ENCODE results near the gene EML4. TPM values are rescaled to one million over a fixed set of nuclear protein-coding genes. Genes with fewer than 3 reads are reported as not detected.

EML4 gene
- total and polyA plus RNA-seq, 2 of the 13 experiments (the other 11 are each of a cell fraction or from before 2014, with no cell fraction given) = 243 to 476 TPM

- TF ChIP-seq ATF1 (CRISPR knock-in tag; IDR thresholded peaks at IDR 0.05) (peak; percentile 65; the same call in 1 of the 2 replicates), ZNF782 (CRISPR knock-in tag; IDR thresholded peaks at IDR 0.05; ENCODE audit: borderline replicate concordance) (no peak), DDIT3 (CRISPR knock-in tag; IDR thresholded peaks at IDR 0.05) (no peak), ZNF343 (CRISPR knock-in tag; IDR thresholded peaks at IDR 0.05) (peak; percentile 27; the same call in 1 of the 2 replicates), ZNF792 (CRISPR knock-in tag; IDR thresholded peaks at IDR 0.05) (peak; percentile 58), ZNF136 (CRISPR knock-in tag; IDR thresholded peaks at IDR 0.05; ENCODE audit: low read depth) (peak; percentile 71; the same call in 1 of the 2 replicates), ZNF235 (CRISPR knock-in tag; IDR thresholded peaks at IDR 0.05; ENCODE audit: borderline replicate concordance) (no peak), JUND (CRISPR knock-in tag; IDR thresholded peaks at IDR 0.05) (0 out of 2 replicates have a peak, but pooled peaks have one; percentile 69), ZNF382 (CRISPR knock-in tag; IDR thresholded peaks at IDR 0.05; ENCODE audit: borderline replicate concordance) (no peak), ZNF816 (CRISPR knock-in tag; IDR thresholded peaks at IDR 0.05; ENCODE audit: borderline replicate concordance) (0 out of 2 replicates have a peak, but pooled peaks have one; percentile 66), ZBTB8A (CRISPR knock-in tag; IDR thresholded peaks at IDR 0.05; ENCODE audit: borderline replicate concordance, low read depth) (0 out of 2 replicates have a peak, but pooled peaks have one; percentile 40), ZNF547 (CRISPR knock-in tag; IDR thresholded peaks at IDR 0.05) (no peak), ZNF550 (CRISPR knock-in tag; IDR thresholded peaks at IDR 0.05; ENCODE audit: borderline replicate concordance) (no peak), SUZ12 (IDR thresholded peaks at IDR 0.05; ENCODE audit: low read depth, low read length) (no peak), ZNF160 (CRISPR knock-in tag; IDR thresholded peaks at IDR 0.05) (0 out of 2 replicates have a peak, but pooled peaks have one; percentile 13), DMTF1 (CRISPR knock-in tag; IDR thresholded peaks at IDR 0.05) (no peak), SPEN (CRISPR knock-in tag; IDR thresholded peaks at IDR 0.05; ENCODE audit: low read depth) (0 out of 2 replicates have a peak, but pooled peaks have one; percentile 52), PPARG (CRISPR knock-in tag; conservative IDR thresholded peaks at IDR 0.05) (peak; percentile 91), ZNF569 (CRISPR knock-in tag; IDR thresholded peaks at IDR 0.05; ENCODE audit: borderline replicate concordance) (no peak)
- TF ChIP-seq, protein P1, sequence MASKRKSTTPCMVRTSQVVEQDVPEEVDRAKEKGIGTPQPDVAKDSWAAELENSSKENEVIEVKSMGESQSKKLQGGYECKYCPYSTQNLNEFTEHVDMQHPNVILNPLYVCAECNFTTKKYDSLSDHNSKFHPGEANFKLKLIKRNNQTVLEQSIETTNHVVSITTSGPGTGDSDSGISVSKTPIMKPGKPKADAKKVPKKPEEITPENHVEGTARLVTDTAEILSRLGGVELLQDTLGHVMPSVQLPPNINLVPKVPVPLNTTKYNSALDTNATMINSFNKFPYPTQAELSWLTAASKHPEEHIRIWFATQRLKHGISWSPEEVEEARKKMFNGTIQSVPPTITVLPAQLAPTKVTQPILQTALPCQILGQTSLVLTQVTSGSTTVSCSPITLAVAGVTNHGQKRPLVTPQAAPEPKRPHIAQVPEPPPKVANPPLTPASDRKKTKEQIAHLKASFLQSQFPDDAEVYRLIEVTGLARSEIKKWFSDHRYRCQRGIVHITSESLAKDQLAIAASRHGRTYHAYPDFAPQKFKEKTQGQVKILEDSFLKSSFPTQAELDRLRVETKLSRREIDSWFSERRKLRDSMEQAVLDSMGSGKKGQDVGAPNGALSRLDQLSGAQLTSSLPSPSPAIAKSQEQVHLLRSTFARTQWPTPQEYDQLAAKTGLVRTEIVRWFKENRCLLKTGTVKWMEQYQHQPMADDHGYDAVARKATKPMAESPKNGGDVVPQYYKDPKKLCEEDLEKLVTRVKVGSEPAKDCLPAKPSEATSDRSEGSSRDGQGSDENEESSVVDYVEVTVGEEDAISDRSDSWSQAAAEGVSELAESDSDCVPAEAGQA (IDR thresholded peaks at IDR 0.05; ENCODE audit: low read depth) = 0 out of 2 replicates have a peak, but pooled peaks have one; percentile 55
- TF ChIP-seq, protein P1 (CRISPR knock-in tag; IDR thresholded peaks at IDR 0.05; ENCODE audit: borderline replicate concordance) = no peak
Measured at GRCh38 chr2:42135381-42136312, 33.5 kb upstream of the EML4 start (continued).

Data from HepG2 (cell line).